GM19025 (cell line): ENCODE data around the gene COL11A1.
"Not testable (repeated sequence)": the region's sequence is repeated elsewhere in the genome, so short reads cannot be mapped to it uniquely, and the experiment has no call there.

Experiments used
- ATAC-seq: cut with Tn5 transposase; IDR thresholded peaks from one replicate; pipeline ENCODE4 v1.9.1; 2021; ENCODE audit warnings: mild to moderate bottlenecking, low read depth, moderate library complexity; ENCODE audit not compliant: unreplicated experiment

The COL11A1 gene

DNA sequence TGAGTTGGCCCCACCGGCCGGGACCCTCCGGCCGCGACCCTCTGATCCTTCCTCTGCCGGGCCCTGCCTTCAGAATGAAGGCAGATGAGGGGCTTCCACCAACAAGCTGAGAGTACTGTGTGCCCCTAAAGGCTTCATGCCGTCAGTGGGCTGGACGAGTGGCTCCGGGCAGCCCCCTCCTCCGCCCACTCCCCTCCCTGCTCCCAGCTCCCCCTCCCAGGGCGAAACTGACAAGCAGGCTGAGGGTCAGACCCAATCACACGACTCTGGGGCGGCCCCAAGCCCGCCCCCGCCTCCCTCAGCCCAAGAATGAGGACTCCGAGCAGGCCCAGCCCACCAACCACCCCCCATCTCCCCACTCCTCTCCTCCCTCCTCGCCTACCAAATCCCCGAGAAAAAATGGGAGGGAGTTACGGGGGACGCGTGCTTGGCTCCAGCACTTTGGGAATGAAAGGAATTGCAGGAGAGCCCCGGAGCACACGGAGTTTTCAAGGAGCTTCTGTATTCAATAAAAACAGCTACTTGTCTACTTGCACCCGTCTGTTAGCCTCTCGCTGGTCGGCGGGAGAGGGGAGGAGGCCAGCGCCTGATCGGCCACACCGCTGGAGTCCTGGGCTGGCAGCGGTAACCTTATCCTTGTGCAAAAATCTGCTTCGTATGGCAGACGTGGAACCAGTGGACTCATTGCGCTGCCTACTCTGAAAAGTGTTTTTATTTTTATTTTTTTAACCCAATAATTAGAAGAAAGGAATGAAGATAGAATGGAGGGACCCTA is at the start of gene COL11A1:
COL11A1 (minus strand) TSS at position 147 of the 775 bp plus-strand sequence. CDS start 344 bp downstream, outside the sequence.
- no peak for ATAC-seq

DNA sequence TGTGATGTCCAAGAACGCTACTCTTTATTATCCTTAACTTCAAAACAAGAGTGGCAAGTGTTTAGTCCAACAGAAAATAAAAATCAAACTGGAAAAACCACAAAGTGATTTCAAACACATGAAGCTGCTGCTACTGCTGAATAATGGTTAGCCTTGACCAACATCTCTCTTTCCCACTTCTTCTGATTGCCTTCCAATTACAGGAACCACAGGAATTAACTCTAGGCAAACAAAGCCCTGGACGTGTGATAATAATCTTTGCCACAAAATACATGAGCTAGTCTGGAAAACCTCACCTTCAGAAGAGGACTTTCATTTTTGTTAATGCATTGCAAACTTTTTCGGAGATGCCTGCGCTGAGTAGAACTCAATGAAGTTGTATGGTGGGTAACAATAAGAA is 48.6 kb upstream of the COL11A1 start:
- no peak for ATAC-seq

GRCh38 chr1:103146166-103146565 is 37.8 kb upstream of the COL11A1 start:
- ATAC-seq, result no peak

DNA sequence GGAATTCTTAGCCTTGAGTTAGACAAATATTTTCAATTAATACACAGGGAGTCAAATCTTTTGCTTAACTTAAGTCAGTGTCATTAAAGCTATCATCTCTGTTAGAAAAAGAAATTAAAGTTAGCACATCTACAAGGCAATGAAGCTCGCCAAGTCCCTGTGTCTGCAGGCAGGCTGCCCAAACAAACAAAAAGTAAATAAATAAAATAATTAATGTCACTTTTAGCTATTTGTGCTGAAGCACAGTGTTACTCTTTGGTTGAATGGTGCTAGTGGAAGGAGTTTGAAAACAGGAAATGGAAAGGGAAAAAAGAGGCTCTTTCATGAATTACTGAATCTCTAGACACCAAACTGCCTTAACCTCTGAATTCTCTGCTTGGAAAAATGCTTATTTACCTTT is 37.1 kb upstream of the COL11A1 start:
- ATAC-seq, result no peak

- no peak for ATAC-seq
These were observed 36.4 kb upstream of the COL11A1 start for GRCh38 chr1:103144681-103145080.

GRCh38 chr1:103142461-103142860 is 34.1 kb upstream of the COL11A1 start:
- ATAC-seq, result no peak

- no peak for ATAC-seq
These were observed 21.5 kb upstream of the COL11A1 start for GRCh38 chr1:103129796-103130195.

GRCh38 chr1:103129255-103129654 is 20.9 kb upstream of the COL11A1 start:
- no peak for ATAC-seq

DNA sequence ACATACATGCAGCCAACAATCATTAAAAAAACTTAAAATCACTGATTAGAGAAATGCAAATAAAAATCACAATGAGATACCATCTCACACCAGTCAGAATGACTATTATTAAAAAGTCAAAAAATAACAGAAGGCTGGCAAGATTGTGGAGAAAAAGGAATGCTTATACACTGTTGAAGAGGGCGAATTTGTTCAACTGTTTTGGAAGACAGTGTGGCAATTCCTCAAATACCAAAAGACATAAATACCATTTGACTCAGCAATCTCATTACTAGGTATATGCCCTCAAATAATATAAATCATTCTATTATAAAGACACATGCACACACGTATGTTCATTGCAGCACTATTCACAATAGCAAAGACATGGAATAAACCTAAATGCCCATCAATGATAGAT is 19.9 kb upstream of the COL11A1 start:
- ATAC-seq, result not testable (repeated sequence)

GRCh38 chr1:103125219-103125618 is 16.9 kb upstream of the COL11A1 start:
- ATAC-seq, result no peak

DNA sequence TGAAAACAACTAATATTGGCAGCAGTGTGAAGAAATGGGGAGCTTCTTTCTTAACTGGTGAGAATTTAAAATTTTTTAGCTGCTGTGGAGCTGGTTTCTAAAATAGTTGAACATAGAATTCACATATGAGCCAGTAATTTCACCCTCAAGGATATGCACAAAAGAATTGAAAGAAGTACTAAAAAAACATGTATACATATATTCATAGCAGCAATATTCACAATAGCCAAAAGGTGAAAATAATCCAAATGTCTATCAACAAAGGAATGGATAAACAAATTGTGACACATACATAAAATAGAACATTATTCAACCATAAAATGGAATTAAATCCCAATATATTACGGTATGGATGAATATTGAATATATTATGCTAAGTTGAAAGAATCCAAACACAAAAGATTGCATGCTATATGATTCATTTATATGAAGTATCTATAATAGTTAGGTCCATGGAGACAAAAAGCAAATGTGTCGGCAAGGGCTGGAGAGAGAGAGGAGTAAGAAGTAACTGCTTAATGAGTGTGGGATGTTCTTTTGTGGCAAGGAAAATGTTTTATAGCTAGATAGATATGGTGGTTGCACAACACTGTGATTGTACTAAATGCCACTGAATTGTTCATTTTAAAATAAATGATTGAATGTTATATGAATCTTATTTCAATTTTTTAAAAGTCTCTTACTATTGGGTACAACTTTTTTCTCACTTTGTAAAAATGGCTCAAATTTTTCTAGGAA is 14.8 kb upstream of the COL11A1 start:
- ATAC-seq, result no peak

- no peak for ATAC-seq
These were observed 12.7 kb upstream of the COL11A1 start for GRCh38 chr1:103120981-103121380.

- ATAC-seq, result no peak
These were observed 4.2 kb upstream of the COL11A1 start for GRCh38 chr1:103112546-103112945.

DNA sequence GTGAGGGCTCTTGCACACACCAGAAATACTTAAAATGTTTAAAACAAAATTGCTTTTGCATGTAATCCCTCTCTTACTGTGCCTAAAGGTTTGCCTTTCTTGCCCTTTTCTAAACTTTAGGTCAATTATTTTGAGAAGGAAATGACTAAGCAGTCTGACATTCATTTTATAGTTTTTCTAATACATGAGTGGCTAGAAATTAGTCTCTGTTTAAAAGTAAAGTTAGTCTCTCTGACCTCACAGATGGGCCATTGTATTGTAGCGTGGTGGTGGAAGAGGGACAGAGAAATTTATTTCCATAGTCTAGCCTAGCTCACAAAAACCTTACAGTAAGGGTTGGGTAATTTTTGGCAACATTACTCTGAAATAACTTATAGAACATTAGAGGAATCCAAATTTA is 3.6 kb upstream of the COL11A1 start:
- no peak for ATAC-seq

- no peak for ATAC-seq
These were observed 2.4 kb upstream of the COL11A1 start for GRCh38 chr1:103110701-103111100.

DNA sequence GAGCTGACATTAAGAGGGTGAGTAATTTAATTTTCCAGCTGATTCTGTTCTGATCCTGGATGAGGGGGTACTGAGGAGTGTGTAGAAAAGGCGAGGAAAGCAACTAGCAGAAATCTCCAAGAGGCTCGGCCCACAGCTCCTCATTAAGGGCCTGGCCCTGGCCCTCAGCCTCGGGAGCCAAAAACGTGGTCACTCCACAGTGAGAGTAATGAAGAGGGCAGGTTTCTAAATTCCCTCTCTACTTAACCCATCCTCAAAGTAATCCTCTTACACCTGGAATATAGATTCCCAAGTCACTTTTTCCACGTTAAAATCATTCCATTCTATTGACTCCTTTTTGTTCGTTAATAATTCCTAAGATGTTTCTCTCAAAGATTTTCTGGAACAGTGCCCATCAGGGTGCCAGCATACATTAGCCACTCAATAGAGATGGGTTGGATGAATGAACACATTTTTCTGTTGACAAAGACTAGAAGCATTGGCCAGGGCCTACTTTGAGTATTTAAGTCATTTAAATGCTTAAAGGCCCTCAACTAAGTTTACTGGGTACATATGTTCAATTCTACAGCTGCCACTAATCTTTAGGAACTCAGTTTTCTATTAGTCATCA is 1.1 kb upstream of the COL11A1 start:
- ATAC-seq, result no peak

DNA sequence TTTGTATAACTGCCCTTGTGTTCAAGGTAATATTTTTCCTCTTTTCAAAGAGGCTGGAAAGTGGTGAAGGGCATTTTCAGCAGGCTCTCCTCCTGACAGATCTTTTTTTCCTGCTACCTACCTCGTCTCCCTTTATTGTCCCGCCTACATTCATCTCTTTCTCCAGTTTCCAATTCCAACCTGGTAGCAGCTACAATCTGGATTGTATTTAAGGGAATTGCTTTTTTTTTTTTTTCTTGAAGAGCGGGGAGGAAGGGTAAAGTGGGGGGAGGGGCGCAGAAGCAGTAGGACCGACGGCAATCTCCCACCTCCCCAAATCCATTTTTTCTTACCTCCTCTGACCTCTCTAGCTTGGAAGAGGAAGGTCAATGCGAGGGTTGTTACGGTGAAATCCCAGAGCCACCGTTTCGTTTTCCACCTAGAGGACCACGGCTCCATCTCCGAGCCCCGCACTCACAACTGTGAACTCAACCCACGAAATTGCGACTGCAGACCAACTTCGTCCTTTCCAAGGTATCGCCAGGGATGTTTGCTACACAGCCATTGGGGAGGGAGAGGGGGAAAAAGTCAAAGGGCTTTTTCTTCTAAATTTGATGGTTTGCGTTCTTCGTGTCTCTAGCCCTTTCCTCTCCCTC is 464 bp downstream of the COL11A1 start:
- ATAC-seq, result no peak

DNA sequence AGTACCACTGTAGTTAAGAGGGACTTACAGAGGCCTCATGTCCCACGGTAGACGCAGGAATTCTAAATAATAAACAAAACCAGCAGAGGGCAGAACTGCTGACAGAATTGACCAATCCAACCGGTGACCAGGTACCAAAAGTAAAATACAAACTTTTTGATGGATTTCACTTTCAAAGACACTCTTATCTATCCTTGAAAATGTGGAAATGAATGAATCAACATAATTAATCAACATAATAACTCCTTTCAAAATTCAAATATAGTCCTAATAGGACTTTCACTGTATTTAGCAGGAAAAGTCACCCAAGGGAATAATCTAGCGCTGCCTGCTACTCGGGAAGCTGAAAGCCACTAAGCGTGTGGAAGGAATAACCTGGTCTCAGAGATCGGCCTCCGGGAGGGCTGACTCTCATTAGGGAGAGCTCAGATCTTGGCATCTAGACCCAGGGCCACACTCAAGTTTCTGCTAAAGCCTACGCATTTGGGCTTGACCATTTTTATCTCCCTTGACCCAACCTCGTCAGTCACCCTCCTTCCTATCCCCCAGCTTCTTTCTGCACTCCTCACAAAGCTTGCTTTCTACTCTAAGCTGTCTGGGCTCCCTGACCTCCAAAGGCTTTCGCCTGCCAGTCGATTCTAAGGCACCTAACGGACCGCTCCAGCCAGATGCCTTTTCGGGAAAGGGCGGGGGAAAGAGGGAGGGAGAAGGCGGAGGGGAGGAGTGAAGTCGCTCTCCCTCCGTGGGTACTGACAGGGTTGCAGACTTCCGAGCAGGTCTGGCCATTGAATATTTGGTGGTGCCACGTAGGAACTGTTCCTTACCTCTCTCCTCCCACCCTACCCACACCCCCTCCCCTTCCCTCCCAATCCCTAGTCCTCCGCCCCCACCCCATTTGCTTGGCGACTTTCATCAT is 1.6 kb downstream of the COL11A1 start:
- ATAC-seq, result peak; percentile 56

- no peak for ATAC-seq
These were observed 6.9 kb downstream of the COL11A1 start for GRCh38 chr1:103101399-103101798.

DNA sequence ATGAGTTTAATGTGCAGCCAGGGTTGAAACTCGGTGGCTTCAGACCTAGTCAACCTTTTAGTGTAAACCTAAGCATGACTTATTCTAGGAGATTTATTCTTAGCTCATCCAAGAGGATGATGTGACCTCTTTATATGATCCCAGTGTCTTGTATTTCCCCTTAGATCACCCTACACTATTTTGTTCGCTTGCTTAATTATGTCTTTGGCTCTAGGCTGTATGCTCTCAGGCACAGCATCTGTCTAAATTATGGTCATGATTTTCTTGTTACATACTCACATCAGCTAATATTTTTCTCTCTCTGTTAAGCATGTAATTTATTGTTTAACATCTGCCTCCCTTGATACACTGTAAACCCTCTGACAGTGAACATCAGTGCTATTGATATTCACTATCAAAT is 19.1 kb downstream of the COL11A1 start:
- ATAC-seq, result no peak
